Transverse colon (tissue), 4 donors: ENCODE results near the gene PAQR5. TPM values are rescaled to one million over a fixed set of nuclear protein-coding genes. Genes with fewer than 3 reads are reported as not detected.

Source experiments
- DNase-seq: peaks from one replicate; pipeline ENCODE4 v3.0.0-alpha.2; 2019
- H3K27ac ChIP-seq, 4 donors: fragments of 200-600 bp; sonication (generic); 2 replicates each; pipeline ENCODE4 v1.5.1; 2016 to 2018; ENCODE audit warnings: inconsistent platforms in 4 of 4
- H3K27me3 ChIP-seq: fragments of 200-600 bp; sonication (generic); 2 replicates; pipeline ENCODE4 v1.5.1; 2017; ENCODE audit warnings: inconsistent platforms
- H3K36me3 ChIP-seq, 4 donors: fragments of 200-600 bp; sonication (generic); 2 replicates each; pipeline ENCODE4 v1.5.1; 2017 to 2019; ENCODE audit warnings: inconsistent platforms in 4 of 4
- H3K4me1 ChIP-seq, 4 donors: fragments of 200-600 bp; sonication (generic); 2 replicates each; pipeline ENCODE4 v1.5.1; 2017 to 2020; ENCODE audit warnings: inconsistent platforms in 4 of 4
- H3K4me3 ChIP-seq, 4 donors: fragments of 200-600 bp; sonication (generic); 1 replicate in 1 of 4; 2 replicates in 3 of 4; pipeline versions ENCODE4 v1.5.1 to v1.6.1; 2017 to 2019; ENCODE audit warnings: inconsistent platforms in 4 of 4
- H3K9me3 ChIP-seq, 2 donors: fragments of 200-600 bp; sonication (generic); 2 replicates each; pipeline ENCODE4 v1.5.1; 2017 to 2019; ENCODE audit warnings: inconsistent platforms in 2 of 2
- CTCF ChIP-seq, 5 experiments: fragments of 200-600 bp in 3 of 5; fragments of 450-650 bp in 2 of 5; sonication (generic) in 3 of 5; IDR thresholded peaks; 1 replicate in 2 of 5; 2 replicates in 3 of 5; pipeline ENCODE4 v1.5.1; 2016 to 2017; ENCODE audit warnings: antibody characterized with exemption in 5 of 5, inconsistent platforms in 3 of 5, mild to moderate bottlenecking in 2 of 5, moderate library complexity in 1 of 5
- EP300 ChIP-seq: sonication (generic); formaldehyde crosslinking; IDR thresholded peaks from one replicate; pipeline ENCODE4 v1.6.1; 2017; ENCODE audit warnings: antibody characterized with exemption, low read depth
- POLR2A ChIP-seq: fragments of 450-650 bp; IDR thresholded peaks from one replicate; pipeline ENCODE4 v1.6.1; 2016; ENCODE audit warnings: antibody characterized with exemption, mild to moderate bottlenecking, moderate library complexity
- POLR2AphosphoS5 ChIP-seq, 3 donors: sonication (generic); formaldehyde crosslinking; IDR thresholded peaks; one replicate each; pipeline ENCODE4 v1.6.1; 2016; ENCODE audit warnings: antibody characterized with exemption in 3 of 3
- WGBS, 2 donors: methylation state at CpG; one replicate each; pipeline ENCODE4 v1.1.5; 2018; ENCODE audit warnings: low coverage in 1 of 2; 5-methylcytosine and 5-hydroxymethylcytosine counted together
- in situ Hi-C, 4 donors: fragments of 200-750 bp; cut with MboI; loops; one replicate each; pipeline versions ENCODE4 v1.15.0 to v1.15.1; 2017; ENCODE audit warnings: low sequenced_read_pairs in 3 of 4, low pct_ligation_motif_present in 1 of 4, low pct_unique_long_range_greater_than_20kb in 1 of 4
- intact Hi-C: fragments of 100-400 bp; cut with DNase I; formaldehyde crosslinking; loops from one replicate; pipeline ENCODE4 v1.15.1; 2023; ENCODE audit warnings: low total_unique reads
- total RNA-seq, 4 donors: library from RNA; depleted of rRNA; stranded (reverse); fragments of >200 nt; gene quantifications; one replicate each; pipeline ENCODE4 v1.1.0, GENCODE V29; 2016

PAQR5 gene
- total RNA-seq, 4 donors from 2014 or later, result 21.1 to 80.0 (median 48.9) TPM

DNA sequence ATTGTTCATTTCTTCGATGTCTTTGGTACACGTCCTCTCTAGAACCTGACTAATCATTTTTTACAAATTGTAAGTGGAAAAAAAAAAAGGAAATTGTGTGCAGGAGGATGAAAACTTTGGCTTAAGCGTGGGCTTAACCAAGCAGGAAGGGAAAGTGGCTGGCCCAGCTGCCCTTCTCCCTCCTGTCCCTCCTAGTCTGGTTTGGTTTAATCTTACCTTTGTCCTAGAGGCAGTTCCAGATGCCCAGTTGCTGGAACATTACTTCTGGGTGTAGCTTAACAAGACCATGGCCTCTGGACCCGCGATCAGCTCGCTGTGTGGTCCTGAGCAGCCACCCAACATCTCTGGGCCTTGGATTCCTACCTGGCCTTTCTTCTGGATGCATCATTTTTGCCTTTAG, 15.4 kb downstream of the PAQR5 start:
- in situ Hi-C loops, result no loop called here

GRCh38 chr15:69314736-69315135, 16.0 kb downstream of the PAQR5 start:
- H3K36me3 ChIP-seq, result no peaks in the 10 kb centered on the region
- intact Hi-C loops (no loop called here), in situ Hi-C loops (no loop called here)
- H3K27ac ChIP-seq, result peak overlapping the region; percentile 88 to 92 (median 88)
- no peaks in the 10 kb centered on the region for H3K9me3 ChIP-seq
- H3K27me3 ChIP-seq, result no peaks in the 10 kb centered on the region
- DNase-seq, result no peak
- 81% methylated on average over 8 of the region's 8 CpGs; no CpG with 5 or more reads in 1 of the 2 donors for WGBS, 2 donors
- H3K4me3 ChIP-seq, result peak overlapping the region in 2 of 4 donors; percentile 16 to 37
- peaks cover 12 to 76% (median 51%) of the 10 kb centered on the region in 4 donors for H3K4me1 ChIP-seq
- TF ChIP-seq POLR2AphosphoS5 (IDR thresholded peaks at IDR 0.05) (no peak), CTCF (IDR thresholded peaks at IDR 0.05) (no peak), EP300 (no peak), POLR2A (no peak)

More for the DNA sequence above, 15.4 kb downstream of the PAQR5 start:
- Histone ChIP-seq H3K9me3 (no peaks in the 10 kb centered on the region), H3K27me3 (no peaks in the 10 kb centered on the region), H3K4me1 (peaks cover 12 to 70% (median 49%) of the 10 kb centered on the region in 4 donors), H3K36me3 (no peaks in the 10 kb centered on the region), H3K4me3 (peak overlapping the region in 2 of 4 donors; percentile 16 to 37), H3K27ac (peak overlapping the region; percentile 88 to 92 (median 88))
- TF ChIP-seq POLR2AphosphoS5 (IDR thresholded peaks at IDR 0.05), result peak in 2 of 3 donors; percentile 63 to 81
- peak; percentile 26 for TF ChIP-seq POLR2A
- peak; percentile 40 for TF ChIP-seq EP300
- no peak for TF ChIP-seq CTCF (IDR thresholded peaks at IDR 0.05)
- DNase-seq, result peak; percentile 75
- intact Hi-C loops, result no loop called here
- WGBS, 2 donors, result 18 to 48% methylated on average over 2 to 6 of the region's 6 CpGs

DNA sequence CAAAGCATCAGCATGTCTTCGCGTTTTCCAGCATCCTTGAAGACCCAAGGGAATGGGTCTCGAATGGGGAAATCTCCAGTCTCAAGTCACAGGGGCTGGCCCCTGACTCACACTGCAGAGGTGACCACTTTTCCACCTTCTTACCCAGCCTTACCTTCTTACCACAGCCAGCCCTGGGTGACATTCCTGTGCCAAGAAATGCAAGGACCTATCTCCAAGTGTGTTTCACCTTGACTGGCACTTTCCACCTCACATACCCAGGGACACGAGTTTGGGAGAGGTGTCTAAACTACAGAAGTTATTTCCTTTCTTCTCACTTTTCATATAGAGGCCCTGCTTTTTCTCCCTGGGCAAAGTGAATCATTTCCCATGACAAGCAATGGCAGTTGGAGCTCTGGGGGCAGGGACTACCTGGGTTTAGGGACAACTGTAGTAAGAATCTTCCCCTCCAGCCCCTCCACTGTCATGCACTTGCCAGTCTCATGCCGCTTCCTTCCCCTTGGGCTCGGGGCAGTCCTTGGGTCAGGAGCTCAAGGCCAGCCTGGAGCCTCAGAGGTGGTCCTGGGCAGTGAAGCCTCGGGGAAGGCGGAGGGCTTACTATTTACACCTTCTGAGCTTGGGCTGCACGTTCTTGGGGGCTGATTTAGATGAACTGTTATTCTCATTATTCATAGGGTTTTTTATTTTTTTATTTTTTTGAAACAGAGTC, 16.8 kb downstream of the PAQR5 start:
- DNase-seq, result no peak
- TF ChIP-seq POLR2A, result no peak
- TF ChIP-seq POLR2AphosphoS5 (IDR thresholded peaks at IDR 0.05), result no peak
- TF ChIP-seq EP300, result no peak
- TF ChIP-seq CTCF (IDR thresholded peaks at IDR 0.05), result no peak
- Histone ChIP-seq H3K27ac (peak overlapping the region; percentile 88 to 92 (median 88)), H3K4me1 (peaks cover 12 to 84% (median 53%) of the 10 kb centered on the region in 4 donors), H3K9me3 (no peaks in the 10 kb centered on the region), H3K4me3 (peak overlapping the region in 2 of 4 donors; percentile 16 to 37), H3K36me3 (no peaks in the 10 kb centered on the region), H3K27me3 (no peaks in the 10 kb centered on the region)
- intact Hi-C loops (no loop called here), in situ Hi-C loops (no loop called here)
- WGBS, 2 donors, result 67 to 78% methylated on average over 4 to 9 of the region's 9 CpGs

GRCh38 chr15:69316291-69316690, 17.6 kb downstream of the PAQR5 start:
- TF ChIP-seq CTCF (IDR thresholded peaks at IDR 0.05) (no peak), POLR2AphosphoS5 (IDR thresholded peaks at IDR 0.05) (no peak), POLR2A (no peak), EP300 (no peak)
- WGBS, 2 donors, result 81 to 82% methylated on average over 2 to 8 of the region's 8 CpGs
- in situ Hi-C loops, result no loop called here
- Histone ChIP-seq H3K27me3 (no peaks in the 10 kb centered on the region), H3K9me3 (no peaks in the 10 kb centered on the region), H3K4me1 (peaks cover 12 to 92% (median 56%) of the 10 kb centered on the region in 4 donors), H3K27ac (peak overlapping the region; percentile 88 to 92 (median 88)), H3K36me3 (no peaks in the 10 kb centered on the region), H3K4me3 (peak overlapping the region in 1 of 4 donors; percentile 37)
- intact Hi-C loops, result no loop called here
- no peak for DNase-seq
